CD4-positive, alpha-beta T cell (primary cell): ENCODE data around the gene CDK14. TPM values are rescaled to one million over a fixed set of nuclear protein-coding genes. Genes with fewer than 3 reads are reported as not detected.

ENCODE experiments used
- ATAC-seq: fragments of 200-7000 bp; cut with Tn5 transposase; one replicate; pipeline ENCODE4 v1.10.0; 2022; ENCODE audit warnings: mild to moderate bottlenecking; ENCODE audit not compliant: poor library complexity
- CTCF ChIA-PET: fragments of 350-600 bp; sonication (Branson Sonifier 250); formaldehyde crosslinking; loops from one replicate; lab custom pipeline; 2021; ENCODE audit warnings: antibody characterized with exemption, inconsistent platforms; lab: Charles Lee
- POLR2A ChIA-PET: fragments of 350-600 bp; sonication (Branson Sonifier 250); formaldehyde crosslinking; loops from one replicate; lab custom pipeline; 2021; ENCODE audit warnings: antibody characterized with exemption, inconsistent platforms; lab: Charles Lee
- DNase-seq, 14 experiments: peaks; one replicate each; pipeline ENCODE4 v3.0.0-alpha.2; 2013 to 2020; ENCODE audit warnings: mixed read lengths in 2 of 14
- H3K27ac ChIP-seq, 2 donors: one replicate each; pipeline versions ENCODE4 v1.5.1 to v1.7.0; 2013; ENCODE audit warnings: low read length in 2 of 2, low read depth in 1 of 2, mild to moderate bottlenecking in 1 of 2
- H3K27me3 ChIP-seq, 2 experiments: 1 replicate in 1 of 2; 2 replicates in 1 of 2; pipeline versions ENCODE4 v1.6.1 to v1.7.0; 2013; ENCODE audit warnings: low read length in 2 of 2, control low read depth in 1 of 2, mild to moderate bottlenecking in 1 of 2, moderate library complexity in 1 of 2; ENCODE audit not compliant: insufficient read depth in 2 of 2, control insufficient read depth in 1 of 2
- H3K36me3 ChIP-seq: one replicate; pipeline ENCODE4 v1.6.1; 2013; ENCODE audit warnings: low read length, control low read depth; ENCODE audit not compliant: insufficient read depth
- H3K4me1 ChIP-seq: one replicate; pipeline ENCODE4 v1.6.1; 2013; ENCODE audit warnings: low read length, control low read depth; ENCODE audit not compliant: insufficient read depth
- H3K4me3 ChIP-seq: one replicate; pipeline ENCODE4 v1.5.1; 2013; ENCODE audit warnings: mild to moderate bottlenecking, low read length, moderate library complexity
- H3K9me3 ChIP-seq, 2 experiments: 1 replicate in 1 of 2; 2 replicates in 1 of 2; pipeline versions ENCODE4 v1.6.1 to v1.7.0; 2013; ENCODE audit warnings: low read length in 2 of 2, mild to moderate bottlenecking in 2 of 2, control low read depth in 1 of 2, moderate library complexity in 1 of 2; ENCODE audit not compliant: control insufficient read depth in 1 of 2, insufficient read depth in 1 of 2
- H3K27ac Mint-ChIP-seq: one replicate; pipeline ENCODE4 v1.8.0; 2020; ENCODE audit warnings: mixed read lengths
- H3K27me3 Mint-ChIP-seq: one replicate; pipeline ENCODE4 v1.8.0; 2021; ENCODE audit warnings: mixed read lengths
- H3K36me3 Mint-ChIP-seq: one replicate; pipeline ENCODE4 v1.8.0; 2021; ENCODE audit warnings: low read depth, mixed read lengths
- H3K4me1 Mint-ChIP-seq: one replicate; pipeline ENCODE4 v1.8.0; 2021; ENCODE audit warnings: low read depth, mixed read lengths
- H3K4me3 Mint-ChIP-seq: one replicate; pipeline ENCODE4 v1.8.0; 2020; ENCODE audit warnings: mild to moderate bottlenecking, mixed read lengths
- H3K9me3 Mint-ChIP-seq: one replicate; pipeline ENCODE4 v1.8.0; 2020; ENCODE audit warnings: mixed read lengths
- intact Hi-C, 2 experiments: fragments of 100-400 bp; cut with DNase I in 1 of 2; cut with micrococcal nuclease in 1 of 2; formaldehyde crosslinking; loops; one replicate each; pipeline versions ENCODE4 v1.15.1 to v1.9.0; 2023 to 2025; cut with DNase I, micrococcal nuclease
- total RNA-seq, 174 experiments: library from RNA in 2 of 174; stranded (reverse) in 2 of 174; gene quantifications; one replicate each; pipeline ENCODE4 v1.2.3 and lab custom pipeline; 2021 to 2026
- TF ChIP-seq, protein P1 (sequence below): fragments of 200-600 bp; IDR thresholded peaks from one replicate; pipeline ENCODE4 v1.8.0; 2022; ENCODE audit warnings: antibody characterized with exemption, mild to moderate bottlenecking

CDK14 gene
- total RNA-seq, 2 experiments from 2014 or later, result 0.45 to 0.47 TPM

- Mint-ChIP-seq H3K4me3 (no peak overlapping the region), H3K27me3 (no peaks in the 10 kb centered on the region), H3K9me3 (no peaks in the 10 kb centered on the region), H3K27ac (no peak overlapping the region), H3K36me3 (no peaks in the 10 kb centered on the region), H3K4me1 (no peaks in the 10 kb centered on the region)
- H3K4me3 ChIP-seq, result no peak overlapping the region
- CTCF ChIA-PET, result no interaction called here
- intact Hi-C loops, result no loop called here
- DNase-seq (no peak), ATAC-seq (no peak)
- TF ChIP-seq, protein P1, sequence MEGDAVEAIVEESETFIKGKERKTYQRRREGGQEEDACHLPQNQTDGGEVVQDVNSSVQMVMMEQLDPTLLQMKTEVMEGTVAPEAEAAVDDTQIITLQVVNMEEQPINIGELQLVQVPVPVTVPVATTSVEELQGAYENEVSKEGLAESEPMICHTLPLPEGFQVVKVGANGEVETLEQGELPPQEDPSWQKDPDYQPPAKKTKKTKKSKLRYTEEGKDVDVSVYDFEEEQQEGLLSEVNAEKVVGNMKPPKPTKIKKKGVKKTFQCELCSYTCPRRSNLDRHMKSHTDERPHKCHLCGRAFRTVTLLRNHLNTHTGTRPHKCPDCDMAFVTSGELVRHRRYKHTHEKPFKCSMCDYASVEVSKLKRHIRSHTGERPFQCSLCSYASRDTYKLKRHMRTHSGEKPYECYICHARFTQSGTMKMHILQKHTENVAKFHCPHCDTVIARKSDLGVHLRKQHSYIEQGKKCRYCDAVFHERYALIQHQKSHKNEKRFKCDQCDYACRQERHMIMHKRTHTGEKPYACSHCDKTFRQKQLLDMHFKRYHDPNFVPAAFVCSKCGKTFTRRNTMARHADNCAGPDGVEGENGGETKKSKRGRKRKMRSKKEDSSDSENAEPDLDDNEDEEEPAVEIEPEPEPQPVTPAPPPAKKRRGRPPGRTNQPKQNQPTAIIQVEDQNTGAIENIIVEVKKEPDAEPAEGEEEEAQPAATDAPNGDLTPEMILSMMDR, result no peak
- no peaks in the 10 kb centered on the region for H3K4me1 ChIP-seq
- H3K27ac ChIP-seq, result no peak overlapping the region
- POLR2A ChIA-PET, result no interaction called here
- peaks cover 0 to 7% of the 10 kb centered on the region in 2 experiments for H3K9me3 ChIP-seq
- no peaks in the 10 kb centered on the region for H3K36me3 ChIP-seq
- no peaks in the 10 kb centered on the region for H3K27me3 ChIP-seq
Measured at GRCh38 chr7:90879924-90880323, 283.8 kb downstream of the CDK14 start.

DNA sequence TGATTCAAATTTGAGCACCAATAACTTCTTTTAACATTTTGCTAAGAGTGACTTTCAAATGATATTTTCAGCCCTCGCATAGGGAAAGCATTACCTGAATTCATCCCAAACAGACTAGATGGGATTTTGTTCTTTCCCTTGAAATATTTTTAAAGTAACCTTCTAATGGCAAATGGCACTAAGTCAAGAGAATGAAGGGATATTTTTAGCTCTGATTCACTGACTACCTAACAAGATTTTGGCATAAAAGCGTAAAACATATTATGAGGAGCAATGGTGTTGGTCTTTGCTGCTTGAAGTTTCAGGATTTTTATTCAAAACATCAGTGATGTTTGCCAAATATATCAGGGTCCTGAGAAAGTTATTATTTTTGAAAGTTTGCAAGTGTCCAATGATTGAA is 290.3 kb downstream of the CDK14 start:
- H3K36me3 Mint-ChIP-seq, result no peaks in the 10 kb centered on the region
- ATAC-seq, result no peak
- intact Hi-C loops, result no loop called here
- no peak for DNase-seq
- no peaks in the 10 kb centered on the region for H3K9me3 ChIP-seq
- TF ChIP-seq, protein P1, result no peak
- H3K27me3 ChIP-seq, result no peaks in the 10 kb centered on the region
- H3K27ac Mint-ChIP-seq, result no peak overlapping the region
- H3K36me3 ChIP-seq, result no peaks in the 10 kb centered on the region
- no peak overlapping the region for H3K27ac ChIP-seq
- H3K4me3 Mint-ChIP-seq, result no peak overlapping the region
- no peaks in the 10 kb centered on the region for H3K4me1 Mint-ChIP-seq
- ChIA-PET CTCF (no interaction called here), POLR2A (no interaction called here)
- no peaks in the 10 kb centered on the region for H3K27me3 Mint-ChIP-seq
- peaks cover 2% of the 10 kb centered on the region for H3K9me3 Mint-ChIP-seq
- no peak overlapping the region for H3K4me3 ChIP-seq
- no peaks in the 10 kb centered on the region for H3K4me1 ChIP-seq

DNA sequence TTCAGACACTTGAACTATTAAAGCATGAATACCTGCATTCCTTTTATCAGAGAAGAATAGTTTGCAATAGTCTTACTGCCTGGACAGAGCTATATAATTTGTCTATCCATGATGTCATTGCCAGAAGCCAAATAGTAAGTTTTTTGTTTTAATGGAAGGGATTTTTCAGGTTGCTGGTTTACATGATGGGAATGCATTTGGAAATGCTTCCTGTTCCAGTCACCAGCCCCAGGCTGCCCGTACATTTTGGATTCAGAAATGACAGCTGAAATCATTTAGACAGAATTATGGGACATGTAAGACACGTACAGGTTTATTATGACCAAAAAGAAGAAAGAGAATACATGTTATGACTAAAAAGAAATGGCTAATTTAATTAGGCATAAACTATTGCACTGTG is 293.1 kb downstream of the CDK14 start:
- intact Hi-C loops, result no loop called here
- ATAC-seq (no peak), DNase-seq (no peak)
- H3K36me3 Mint-ChIP-seq, result no peaks in the 10 kb centered on the region
- peaks cover 2% of the 10 kb centered on the region for H3K9me3 Mint-ChIP-seq
- TF ChIP-seq, protein P1, result no peak
- H3K4me1 ChIP-seq, result no peaks in the 10 kb centered on the region
- H3K9me3 ChIP-seq, result no peaks in the 10 kb centered on the region
- no peak overlapping the region for H3K4me3 ChIP-seq
- no peak overlapping the region for H3K4me3 Mint-ChIP-seq
- H3K27me3 ChIP-seq, result no peaks in the 10 kb centered on the region
- ChIA-PET CTCF (no interaction called here), POLR2A (no interaction called here)
- no peaks in the 10 kb centered on the region for H3K36me3 ChIP-seq
- no peaks in the 10 kb centered on the region for H3K4me1 Mint-ChIP-seq
- no peak overlapping the region for H3K27ac Mint-ChIP-seq
- no peak overlapping the region for H3K27ac ChIP-seq
- H3K27me3 Mint-ChIP-seq, result no peaks in the 10 kb centered on the region
